Stimulated activated CD8-positive, alpha-beta memory T cell treated with anti-CD3 and anti-CD28 coated beads, Interleukin-15, amount 100 ng/mL, for 48 hours (primary cell): Measurements from ENCODE around the gene ANKS1B.
"Not testable (repeated sequence)": the region's sequence is repeated elsewhere in the genome, so short reads cannot be mapped to it uniquely, and the experiment has no call there.

Experiments used
- DNase-seq, 2 donors: peaks; one replicate each; pipeline ENCODE4 v3.0.0-alpha.2; 2020; ENCODE audit warnings: low read depth in 2 of 2

The ANKS1B gene

GRCh38 chr12:99009654-99010296 is 975.0 kb downstream of the ANKS1B start:
- DNase-seq = no peak

- no peak for DNase-seq
Observed at GRCh38 chr12:99005601-99006000, 979.1 kb downstream of the ANKS1B start.

- DNase-seq = no peak
Observed at GRCh38 chr12:99004799-99005466, 979.8 kb downstream of the ANKS1B start.

GRCh38 chr12:99002731-99003130 is 982.0 kb downstream of the ANKS1B start:
- DNase-seq = no peak

GRCh38 chr12:99002156-99002555 is 982.6 kb downstream of the ANKS1B start:
- DNase-seq = no peak

- DNase-seq = no peak
Observed at GRCh38 chr12:98999559-98999958, 985.2 kb downstream of the ANKS1B start.

GRCh38 chr12:98998697-98999299 is 985.9 kb downstream of the ANKS1B start:
- no peak for DNase-seq

- DNase-seq = no peak
Observed at GRCh38 chr12:98997899-98998298, 986.8 kb downstream of the ANKS1B start.

- no peak for DNase-seq
Observed at GRCh38 chr12:98990648-98991047, 994.1 kb downstream of the ANKS1B start.

- no peak for DNase-seq
Observed at GRCh38 chr12:98985156-98985555, 999.6 kb downstream of the ANKS1B start.

- DNase-seq = no peak
Observed at GRCh38 chr12:98983647-98984046, 1001.1 kb downstream of the ANKS1B start.

GRCh38 chr12:98980508-98980907 is 1004.2 kb downstream of the ANKS1B start:
- no peak for DNase-seq

GRCh38 chr12:98977186-98977585 is 1007.5 kb downstream of the ANKS1B start:
- no peak for DNase-seq

- DNase-seq = no peak
Observed at GRCh38 chr12:98974767-98975381, 1009.9 kb downstream of the ANKS1B start.

GRCh38 chr12:98973395-98973794 is 1011.3 kb downstream of the ANKS1B start:
- no peak for DNase-seq

- no peak for DNase-seq
Observed at GRCh38 chr12:98970950-98971349, 1013.8 kb downstream of the ANKS1B start.

- no peak for DNase-seq
Observed at GRCh38 chr12:98970210-98970609, 1014.5 kb downstream of the ANKS1B start.

GRCh38 chr12:98968896-98969295 is 1015.8 kb downstream of the ANKS1B start:
- DNase-seq = no peak

GRCh38 chr12:98957135-98957534 is 1027.6 kb downstream of the ANKS1B start:
- not testable (repeated sequence) for DNase-seq

GRCh38 chr12:98955284-98955683 is 1029.5 kb downstream of the ANKS1B start:
- DNase-seq = no peak

- no peak for DNase-seq
Observed at GRCh38 chr12:98954506-98954905, 1030.2 kb downstream of the ANKS1B start.

GRCh38 chr12:98951406-98951805 is 1033.3 kb downstream of the ANKS1B start:
- no peak for DNase-seq
